Peyer's patch (tissue), 4 donors: Measurements from ENCODE around the gene MTMR3.

Source experiments
- POLR2A ChIP-seq, 2 donors: fragments of 450-650 bp; IDR thresholded peaks; one replicate each; pipeline ENCODE4 v1.5.1; 2017; ENCODE audit warnings: antibody characterized with exemption in 2 of 2, mild to moderate bottlenecking in 2 of 2, moderate library complexity in 2 of 2
- TF ChIP-seq, protein P1 (sequence below), 6 experiments: fragments of 450-650 bp in 4 of 6; fragments of 200-600 bp in 2 of 6; sonication (generic) in 1 of 6; IDR thresholded peaks; one replicate each; pipeline ENCODE4 v1.5.1; 2017 to 2019; ENCODE audit warnings: antibody characterized with exemption in 6 of 6, mild to moderate bottlenecking in 3 of 6, moderate library complexity in 1 of 6

DNA sequence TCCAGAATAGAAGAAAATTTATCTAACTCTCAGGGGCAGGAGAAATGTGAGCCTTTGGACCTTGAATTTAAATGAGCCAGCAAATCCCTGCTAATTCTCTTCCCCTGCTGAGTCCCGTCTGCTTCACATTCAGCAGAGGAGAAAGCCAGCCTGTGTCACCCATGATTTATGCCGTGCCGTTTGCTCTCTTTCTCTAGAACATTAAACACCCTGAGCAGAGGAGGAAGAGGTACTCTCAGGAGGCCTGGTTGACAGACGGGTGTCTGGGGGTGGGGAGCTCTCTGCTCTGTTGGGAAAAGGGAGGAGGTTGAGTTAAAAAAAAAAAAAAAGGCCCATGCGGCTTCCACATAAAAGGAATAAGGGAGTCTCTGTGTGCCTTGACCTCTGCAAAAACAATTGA lies 11.3 kb upstream of the MTMR3 start:
- TF ChIP-seq, protein P1, sequence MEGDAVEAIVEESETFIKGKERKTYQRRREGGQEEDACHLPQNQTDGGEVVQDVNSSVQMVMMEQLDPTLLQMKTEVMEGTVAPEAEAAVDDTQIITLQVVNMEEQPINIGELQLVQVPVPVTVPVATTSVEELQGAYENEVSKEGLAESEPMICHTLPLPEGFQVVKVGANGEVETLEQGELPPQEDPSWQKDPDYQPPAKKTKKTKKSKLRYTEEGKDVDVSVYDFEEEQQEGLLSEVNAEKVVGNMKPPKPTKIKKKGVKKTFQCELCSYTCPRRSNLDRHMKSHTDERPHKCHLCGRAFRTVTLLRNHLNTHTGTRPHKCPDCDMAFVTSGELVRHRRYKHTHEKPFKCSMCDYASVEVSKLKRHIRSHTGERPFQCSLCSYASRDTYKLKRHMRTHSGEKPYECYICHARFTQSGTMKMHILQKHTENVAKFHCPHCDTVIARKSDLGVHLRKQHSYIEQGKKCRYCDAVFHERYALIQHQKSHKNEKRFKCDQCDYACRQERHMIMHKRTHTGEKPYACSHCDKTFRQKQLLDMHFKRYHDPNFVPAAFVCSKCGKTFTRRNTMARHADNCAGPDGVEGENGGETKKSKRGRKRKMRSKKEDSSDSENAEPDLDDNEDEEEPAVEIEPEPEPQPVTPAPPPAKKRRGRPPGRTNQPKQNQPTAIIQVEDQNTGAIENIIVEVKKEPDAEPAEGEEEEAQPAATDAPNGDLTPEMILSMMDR (IDR thresholded peaks at IDR 0.05), result no peak
- TF ChIP-seq POLR2A (IDR thresholded peaks at IDR 0.05), result no peak
